Esophagus muscularis mucosa (tissue), 4 donors: Measurements from ENCODE around the gene CDRT4. TPM values are rescaled to one million over a fixed set of nuclear protein-coding genes. Genes with fewer than 3 reads are reported as not detected.

Experiments
- DNase-seq: peaks from one replicate; pipeline ENCODE4 v3.0.0-alpha.2; 2017; ENCODE audit errors: extremely low spot score
- H3K27ac ChIP-seq, 4 donors: fragments of 200-600 bp; sonication (generic); replicated peaks in 1 of 4; 1 replicate in 3 of 4; 2 replicates in 1 of 4; pipeline ENCODE4 v1.5.1; 2016 to 2019; ENCODE audit warnings: mild to moderate bottlenecking in 1 of 4
- H3K27me3 ChIP-seq, 4 donors: fragments of 200-600 bp; sonication (generic); one replicate each; pipeline versions ENCODE4 v1.5.1 to v1.6.0; 2016 to 2019
- H3K36me3 ChIP-seq, 4 donors: fragments of 200-600 bp; sonication (generic); one replicate each; pipeline ENCODE4 v1.5.1; 2016 to 2019
- H3K4me1 ChIP-seq, 4 donors: fragments of 200-600 bp; sonication (generic); one replicate each; pipeline ENCODE4 v1.5.1; 2016 to 2019
- H3K4me3 ChIP-seq, 4 donors: fragments of 200-600 bp; sonication (generic); 1 replicate in 2 of 4; 2 replicates in 2 of 4; pipeline ENCODE4 v1.5.1; 2016 to 2019; ENCODE audit warnings: mild to moderate bottlenecking in 4 of 4, moderate library complexity in 1 of 4
- H3K9me3 ChIP-seq, 4 donors: fragments of 200-600 bp; sonication (generic); 1 replicate in 3 of 4; 2 replicates in 1 of 4; pipeline ENCODE4 v1.5.1; 2016 to 2019
- EP300 ChIP-seq: sonication (generic); formaldehyde crosslinking; IDR thresholded peaks from one replicate; pipeline ENCODE4 v1.6.1; 2017; ENCODE audit warnings: antibody characterized with exemption
- POLR2A ChIP-seq: fragments of 450-650 bp; IDR thresholded peaks from one replicate; pipeline ENCODE4 v1.6.1; 2017; ENCODE audit warnings: antibody characterized with exemption, moderate library complexity, mild to moderate bottlenecking, low read depth
- POLR2AphosphoS5 ChIP-seq, 2 donors: sonication (generic); formaldehyde crosslinking; IDR thresholded peaks; one replicate each; pipeline ENCODE4 v1.6.1; 2017; ENCODE audit warnings: antibody characterized with exemption in 2 of 2
- whole genome bisulfite sequencing: methylation state at CpG from one replicate; pipeline ENCODE4 v1.1.5; 2018; 5-methylcytosine and 5-hydroxymethylcytosine counted together
- intact Hi-C: fragments of 100-400 bp; cut with DNase I; formaldehyde crosslinking; loops from one replicate; pipeline ENCODE4 v1.15.1; 2023
- total RNA-seq, 4 donors: library from RNA; depleted of rRNA; stranded (reverse); fragments of >200 nt; gene quantifications; one replicate each; pipeline versions ENCODE4 v1.1.0 to v1.2.1, GENCODE V29; 2016
- TF ChIP-seq, protein P1 (sequence below), 3 experiments: fragments of 200-600 bp in 2 of 3; fragments of 450-650 bp in 1 of 3; sonication (generic) in 2 of 3; IDR thresholded peaks; one replicate each; pipeline ENCODE4 v1.5.1; 2017 to 2019; ENCODE audit warnings: antibody characterized with exemption in 3 of 3, mild to moderate bottlenecking in 2 of 3, moderate library complexity in 1 of 3

CDRT4 gene
- total RNA-seq, 4 donors from 2014 or later = 1.6 to 6.6 (median 3.4) TPM

- Histone ChIP-seq H3K4me3 (no peak overlapping the region), H3K4me1 (peaks cover 17 to 30% (median 26%) of the 10 kb centered on the region in 4 donors), H3K27me3 (no peaks in the 10 kb centered on the region), H3K9me3 (no peaks in the 10 kb centered on the region), H3K36me3 (no peaks in the 10 kb centered on the region), H3K27ac (no peak overlapping the region)
- WGBS = 63% methylated on average over 4 of the region's 4 CpGs
- TF ChIP-seq, protein P1, sequence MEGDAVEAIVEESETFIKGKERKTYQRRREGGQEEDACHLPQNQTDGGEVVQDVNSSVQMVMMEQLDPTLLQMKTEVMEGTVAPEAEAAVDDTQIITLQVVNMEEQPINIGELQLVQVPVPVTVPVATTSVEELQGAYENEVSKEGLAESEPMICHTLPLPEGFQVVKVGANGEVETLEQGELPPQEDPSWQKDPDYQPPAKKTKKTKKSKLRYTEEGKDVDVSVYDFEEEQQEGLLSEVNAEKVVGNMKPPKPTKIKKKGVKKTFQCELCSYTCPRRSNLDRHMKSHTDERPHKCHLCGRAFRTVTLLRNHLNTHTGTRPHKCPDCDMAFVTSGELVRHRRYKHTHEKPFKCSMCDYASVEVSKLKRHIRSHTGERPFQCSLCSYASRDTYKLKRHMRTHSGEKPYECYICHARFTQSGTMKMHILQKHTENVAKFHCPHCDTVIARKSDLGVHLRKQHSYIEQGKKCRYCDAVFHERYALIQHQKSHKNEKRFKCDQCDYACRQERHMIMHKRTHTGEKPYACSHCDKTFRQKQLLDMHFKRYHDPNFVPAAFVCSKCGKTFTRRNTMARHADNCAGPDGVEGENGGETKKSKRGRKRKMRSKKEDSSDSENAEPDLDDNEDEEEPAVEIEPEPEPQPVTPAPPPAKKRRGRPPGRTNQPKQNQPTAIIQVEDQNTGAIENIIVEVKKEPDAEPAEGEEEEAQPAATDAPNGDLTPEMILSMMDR (IDR thresholded peaks at IDR 0.05) = no peak
- TF ChIP-seq POLR2AphosphoS5 (IDR thresholded peaks at IDR 0.05) (no peak), EP300 (no peak), POLR2A (no peak)
- intact Hi-C loops = no loop called here
- DNase-seq = no peak
These were observed 705 bp upstream of the CDRT4 start for GRCh38 chr17:15468126-15468525.

GRCh38 chr17:15466131-15466530, 1.3 kb downstream of the CDRT4 start:
- Histone ChIP-seq H3K4me3 (no peak overlapping the region), H3K36me3 (no peaks in the 10 kb centered on the region), H3K9me3 (no peaks in the 10 kb centered on the region), H3K4me1 (peaks cover 24 to 41% (median 34%) of the 10 kb centered on the region in 4 donors), H3K27me3 (no peaks in the 10 kb centered on the region), H3K27ac (no peak overlapping the region)
- 69% methylated on average over 5 of the region's 6 CpGs for WGBS
- no peak for DNase-seq
- TF ChIP-seq, protein P1 (IDR thresholded peaks at IDR 0.05) = no peak
- TF ChIP-seq EP300 = no peak
- no peak for TF ChIP-seq POLR2AphosphoS5 (IDR thresholded peaks at IDR 0.05)
- no peak for TF ChIP-seq POLR2A
- intact Hi-C loops = no loop called here

- Histone ChIP-seq H3K36me3 (no peaks in the 10 kb centered on the region), H3K4me1 (peaks cover 24 to 50% (median 42%) of the 10 kb centered on the region in 4 donors), H3K4me3 (no peak overlapping the region), H3K27ac (peak overlapping the region in 1 of 4 donors; percentile 71), H3K27me3 (no peaks in the 10 kb centered on the region), H3K9me3 (no peaks in the 10 kb centered on the region)
- TF ChIP-seq, protein P1 (IDR thresholded peaks at IDR 0.05) = no peak
- TF ChIP-seq POLR2AphosphoS5 (IDR thresholded peaks at IDR 0.05) (no peak), POLR2A (no peak)
- intact Hi-C loops = no loop called here
- DNase-seq = no peak
- WGBS = 93% methylated on average over 2 of the region's 2 CpGs
These were observed 2.2 kb downstream of the CDRT4 start for GRCh38 chr17:15465045-15465701.

DNA sequence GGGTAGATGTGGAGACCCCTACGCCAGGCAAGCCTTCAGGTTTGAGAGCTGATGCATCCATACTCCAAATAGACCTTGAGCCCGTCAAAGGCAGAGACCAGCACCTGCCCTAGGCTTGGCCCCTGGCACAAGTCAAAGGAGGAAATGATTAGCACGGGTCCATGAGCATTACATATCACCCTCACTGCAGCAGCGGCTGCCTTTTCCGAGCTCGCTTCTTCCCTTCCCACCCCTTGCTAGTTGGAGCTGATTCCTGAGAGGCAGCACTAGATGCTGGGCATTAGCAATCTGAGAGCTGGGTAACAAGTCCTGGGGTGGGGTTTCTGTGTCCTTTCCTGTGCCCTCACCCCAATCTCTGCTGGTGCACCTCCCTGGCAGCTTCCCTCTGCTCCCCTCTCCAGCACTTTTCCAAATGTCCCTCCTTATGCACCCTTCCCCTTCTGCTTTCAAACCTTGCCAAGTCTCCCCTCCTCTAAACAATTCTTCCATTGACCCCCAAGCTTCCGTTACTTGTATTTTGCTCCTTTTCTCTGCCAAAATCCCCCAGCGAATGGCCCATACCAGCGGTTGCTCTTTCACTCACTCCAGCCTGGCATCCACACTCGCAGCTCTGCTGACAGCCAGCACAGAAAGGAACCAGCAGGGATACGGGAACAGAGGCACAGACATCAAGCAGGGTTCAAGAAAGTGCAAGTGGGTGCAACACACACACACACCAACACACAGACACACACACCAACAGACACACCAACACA, 3.0 kb downstream of the CDRT4 start:
- intact Hi-C loops = no loop called here

More for the DNA sequence above, 3.0 kb downstream of the CDRT4 start:
- Histone ChIP-seq H3K27me3 (no peaks in the 10 kb centered on the region), H3K36me3 (no peaks in the 10 kb centered on the region), H3K4me1 (peaks cover 24 to 51% (median 48%) of the 10 kb centered on the region in 4 donors), H3K9me3 (no peaks in the 10 kb centered on the region), H3K27ac (peak overlapping the region; percentile 68 to 85 (median 76)), H3K4me3 (no peak overlapping the region)
- DNase-seq = no peak
- peak in 1 of 2 donors; percentile 10 for TF ChIP-seq POLR2AphosphoS5 (IDR thresholded peaks at IDR 0.05)
- TF ChIP-seq POLR2A = no peak
- WGBS = 58% methylated on average over 11 of the region's 11 CpGs
